GM19193 (cell line): Measurements from ENCODE around the gene RAET1L.

Experiments
- POLR2A ChIP-seq: IDR thresholded peaks from 4 replicates; pipeline ENCODE4 v1.6.1; 2011; ENCODE audit not compliant: insufficient read depth, insufficient read length; ENCODE audit errors: extremely low read depth

Gene RAET1L

DNA sequence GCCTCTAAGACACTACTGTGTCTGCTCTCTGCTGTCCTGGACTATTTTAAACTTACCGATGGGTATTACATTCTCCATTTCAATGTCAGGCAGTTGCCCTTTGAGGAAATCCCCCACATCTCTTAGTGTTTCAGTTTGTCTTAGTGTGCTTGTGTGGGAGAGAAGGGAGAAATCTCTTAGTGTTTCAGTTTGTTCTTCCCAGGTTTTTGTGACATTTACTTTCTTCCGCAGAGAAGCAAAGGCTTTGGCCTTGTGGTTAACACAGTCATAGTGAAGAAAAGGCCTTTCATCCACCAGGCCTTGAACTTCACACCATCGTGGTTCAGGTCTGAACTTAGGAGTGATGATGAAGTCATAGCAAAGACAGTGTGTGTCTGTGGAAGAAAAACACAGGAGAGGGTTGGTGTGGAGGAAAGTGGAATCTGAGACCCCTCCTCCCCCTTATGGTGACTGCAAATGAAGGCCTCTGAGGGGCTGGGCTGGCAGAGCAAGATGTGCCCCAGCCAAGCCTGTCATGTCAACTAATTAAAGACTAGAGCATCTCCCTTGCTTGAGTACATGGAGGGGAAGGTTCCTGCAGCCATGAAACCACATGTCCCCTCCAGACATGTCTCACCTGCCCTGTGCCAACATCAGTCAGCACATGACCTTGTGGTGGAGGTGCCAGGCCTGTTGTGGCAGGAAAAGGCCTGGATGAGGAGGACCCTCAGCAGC is 23.9 kb downstream of the RAET1L start:
- TF ChIP-seq POLR2A, result no peak

DNA sequence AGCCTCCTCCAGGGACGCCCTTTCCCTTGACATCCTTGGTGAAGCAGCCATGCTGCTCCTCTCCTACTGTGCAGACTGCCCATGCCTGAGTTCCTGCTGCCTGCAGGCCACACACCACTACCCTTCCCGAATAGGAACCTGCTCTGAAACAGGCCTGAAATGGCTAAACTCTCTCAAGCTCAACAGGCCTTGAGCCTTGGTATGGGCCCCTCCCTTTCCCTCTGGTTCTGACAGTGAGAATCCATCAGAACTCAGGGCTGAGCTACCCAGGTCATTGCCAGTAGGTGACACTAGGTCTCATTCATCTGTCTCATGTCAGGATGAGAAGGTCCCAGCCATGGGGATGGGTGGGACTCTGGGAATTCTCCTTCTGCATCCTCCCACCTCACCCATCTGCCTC is 25.7 kb downstream of the RAET1L start:
- no peak for TF ChIP-seq POLR2A

DNA sequence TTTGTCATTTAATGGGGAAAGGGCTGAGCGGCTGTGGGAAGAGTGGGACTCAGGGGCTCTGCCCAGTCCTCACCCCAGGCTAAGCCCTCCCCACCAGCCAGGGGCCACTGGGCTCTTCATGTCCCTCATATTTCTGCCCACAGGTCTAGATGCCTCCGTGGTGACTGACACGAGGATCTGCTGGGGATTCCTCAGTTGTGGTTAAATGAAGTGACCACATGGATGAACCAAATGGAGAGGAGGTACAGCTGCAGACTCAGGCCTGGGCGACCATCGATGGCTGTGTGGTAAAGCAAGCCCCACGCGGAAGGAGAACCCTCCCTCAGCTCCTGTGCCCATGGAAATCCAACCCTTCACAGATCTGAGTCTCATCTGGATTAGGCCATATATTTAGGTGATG is 29.4 kb downstream of the RAET1L start:
- TF ChIP-seq POLR2A, result no peak

DNA sequence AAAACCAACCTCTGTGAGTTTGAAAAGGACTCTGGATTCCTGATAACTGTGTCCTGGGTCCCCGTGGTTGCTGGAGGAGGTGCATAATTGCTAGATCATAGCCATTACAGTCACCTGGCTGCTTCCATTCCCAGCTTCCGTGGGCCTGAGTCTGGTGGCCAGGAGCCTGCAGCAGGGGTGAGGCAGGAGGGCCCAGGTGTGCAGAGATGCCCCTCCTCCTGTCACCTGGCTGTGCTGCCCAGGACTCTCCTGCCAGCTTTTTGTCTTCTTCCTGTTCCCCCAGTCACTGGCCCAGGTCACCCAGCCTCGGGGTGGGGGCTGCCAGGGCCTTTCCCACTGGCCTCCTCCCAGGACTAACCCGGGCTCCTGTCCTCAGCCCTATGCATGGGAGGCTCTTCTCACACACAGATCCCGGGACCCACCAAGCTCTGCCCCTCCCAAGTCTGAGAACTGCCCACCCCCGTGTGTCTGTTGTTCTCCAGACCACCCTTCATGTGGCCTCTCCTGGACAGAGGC is 30.0 kb downstream of the RAET1L start:
- no peak for TF ChIP-seq POLR2A

DNA sequence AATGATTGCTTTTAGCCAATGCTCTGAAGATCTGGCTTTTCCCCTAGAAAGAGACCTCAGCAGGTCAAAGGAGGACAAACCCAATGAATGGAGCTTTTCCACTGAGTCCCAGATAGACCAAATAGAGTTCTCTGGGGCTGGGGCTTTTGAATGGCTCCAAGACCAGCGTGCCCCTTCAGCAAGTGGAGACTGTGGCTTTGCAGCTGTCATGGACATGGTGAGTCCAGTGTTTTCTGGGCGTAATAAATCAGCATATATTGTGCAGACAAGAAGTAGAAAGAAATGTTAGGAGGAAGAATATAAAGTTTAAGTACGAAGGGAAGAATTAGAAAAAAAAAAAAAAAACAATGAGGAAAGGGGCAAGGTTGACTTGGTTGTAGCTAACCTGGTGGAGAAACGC is 33.5 kb downstream of the RAET1L start:
- TF ChIP-seq POLR2A, result no peak

DNA sequence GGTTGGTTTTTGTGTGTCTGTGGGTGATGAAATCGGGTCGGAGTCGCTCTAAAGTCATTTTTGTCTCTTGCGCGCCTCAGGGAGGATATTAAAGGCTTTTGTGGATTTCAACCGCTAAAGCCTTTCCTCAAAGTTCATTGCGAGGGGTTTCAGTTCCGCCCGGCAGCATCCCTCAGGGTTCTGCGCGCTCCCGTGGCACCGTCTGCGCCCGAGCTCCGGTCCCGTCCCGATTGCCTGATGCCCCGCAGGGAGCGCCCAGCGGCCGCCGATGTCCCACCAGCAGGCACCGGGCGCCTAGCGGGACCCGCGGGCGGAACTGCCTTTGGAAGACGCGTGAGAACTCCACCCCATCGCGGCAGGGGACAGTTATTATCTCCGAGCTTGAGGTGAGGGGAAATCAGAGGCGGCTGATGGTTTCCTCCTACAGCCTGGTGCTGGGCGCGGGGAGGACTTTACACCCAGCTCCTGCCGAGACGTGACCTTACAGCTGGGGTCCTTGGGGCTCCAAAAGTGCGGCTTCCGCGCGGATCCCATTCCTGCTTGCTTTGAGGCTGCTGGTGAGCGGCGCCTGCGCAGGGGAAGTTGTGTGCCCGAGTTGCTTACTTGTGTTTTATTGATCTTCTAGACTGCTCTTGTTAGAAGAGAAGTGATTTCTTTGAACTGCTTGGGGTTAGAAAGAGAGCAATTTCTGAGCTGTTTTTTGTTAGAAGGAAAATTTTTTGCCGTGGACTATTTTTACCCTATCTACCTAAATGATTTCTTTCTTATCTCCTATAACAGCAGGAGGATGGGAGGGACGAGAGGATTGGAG is 34.5 kb downstream of the RAET1L start:
- no peak for TF ChIP-seq POLR2A

GRCh38 chr6:149990212-149990660 is 35.1 kb downstream of the RAET1L start:
- no peak for TF ChIP-seq POLR2A

DNA sequence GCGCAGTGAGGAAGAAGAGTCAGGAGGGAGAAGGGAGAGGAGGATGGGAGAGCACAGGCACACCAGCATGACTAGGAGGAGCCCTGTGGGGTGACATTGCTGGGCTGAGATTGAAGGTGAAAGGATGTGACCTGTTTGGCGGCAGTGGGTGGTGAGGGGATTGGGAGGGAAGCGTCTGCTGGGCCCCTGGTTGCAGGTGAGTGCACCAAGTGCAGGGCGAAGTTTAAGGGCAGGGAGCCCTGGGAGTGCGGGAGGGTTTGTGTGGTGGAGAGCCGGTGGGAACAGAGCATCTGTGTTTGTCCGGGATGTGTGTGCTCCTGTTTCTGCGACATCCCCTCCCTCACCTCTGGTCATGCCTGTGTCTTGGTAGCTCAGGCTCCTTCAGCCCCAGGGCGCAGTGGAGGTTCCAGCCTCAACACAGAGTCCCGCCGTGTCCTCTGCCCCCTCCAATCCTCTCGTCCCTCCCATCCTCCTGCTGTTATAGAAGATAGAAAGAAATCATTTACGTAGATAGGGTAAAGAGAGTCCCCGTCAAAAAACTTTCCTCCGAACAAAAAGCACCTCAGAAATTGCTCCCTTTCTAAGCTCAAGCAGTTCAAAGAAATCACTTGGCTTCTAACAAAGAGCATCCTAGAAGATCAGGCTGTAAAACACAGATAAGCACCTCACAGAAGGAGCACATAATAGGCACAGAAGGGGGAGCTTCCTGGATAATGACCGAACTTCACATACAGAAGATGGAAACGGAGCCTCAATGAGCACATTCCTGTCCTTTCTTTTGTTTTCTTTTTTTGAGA is 36.6 kb downstream of the RAET1L start:
- TF ChIP-seq POLR2A, result no peak

DNA sequence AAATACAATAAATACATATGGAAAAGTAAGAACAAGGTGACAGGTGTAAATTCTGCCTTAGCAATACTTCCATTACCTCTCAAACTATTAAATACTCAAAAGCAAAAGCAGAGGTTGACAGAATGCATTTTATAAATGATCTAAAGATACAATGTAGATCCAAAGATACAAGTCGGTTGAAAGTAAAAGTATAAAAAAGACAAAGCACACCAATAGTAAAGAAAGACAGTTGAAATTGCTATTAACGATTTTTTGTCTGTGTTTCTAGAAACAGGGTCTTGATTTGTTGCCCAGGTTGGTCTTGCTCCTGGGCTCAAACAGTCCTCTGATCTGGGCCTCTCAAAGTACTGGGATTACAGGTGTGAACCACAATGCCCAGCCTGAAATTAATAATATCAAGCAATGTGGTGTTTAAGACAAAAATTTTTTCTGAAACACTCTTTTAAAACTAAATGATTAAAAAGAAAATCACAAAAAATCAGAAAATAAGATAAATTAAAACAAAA is 37.7 kb downstream of the RAET1L start:
- TF ChIP-seq POLR2A, result no peak

GRCh38 chr6:149985481-149985937 is 39.8 kb downstream of the RAET1L start:
- TF ChIP-seq POLR2A, result no peak

DNA sequence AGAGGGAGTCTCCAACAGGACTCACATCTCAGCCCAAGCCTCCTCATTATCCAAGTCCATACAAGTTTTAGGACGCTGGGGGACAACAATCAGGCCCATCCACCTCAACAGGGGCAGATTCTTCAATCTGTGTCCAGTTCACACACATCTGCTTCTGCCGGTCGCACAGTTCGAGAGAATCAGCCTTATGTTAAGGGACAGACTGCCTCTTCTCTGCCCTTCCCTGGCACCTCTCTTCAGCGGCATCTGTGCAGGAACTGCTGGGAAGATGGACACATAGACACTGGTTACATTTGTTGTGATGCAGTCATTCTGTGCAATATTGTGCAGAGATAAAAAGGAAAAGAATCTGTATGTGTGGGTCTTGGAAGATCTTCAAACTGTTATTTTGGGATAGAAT is 40.6 kb downstream of the RAET1L start:
- no peak for TF ChIP-seq POLR2A

DNA sequence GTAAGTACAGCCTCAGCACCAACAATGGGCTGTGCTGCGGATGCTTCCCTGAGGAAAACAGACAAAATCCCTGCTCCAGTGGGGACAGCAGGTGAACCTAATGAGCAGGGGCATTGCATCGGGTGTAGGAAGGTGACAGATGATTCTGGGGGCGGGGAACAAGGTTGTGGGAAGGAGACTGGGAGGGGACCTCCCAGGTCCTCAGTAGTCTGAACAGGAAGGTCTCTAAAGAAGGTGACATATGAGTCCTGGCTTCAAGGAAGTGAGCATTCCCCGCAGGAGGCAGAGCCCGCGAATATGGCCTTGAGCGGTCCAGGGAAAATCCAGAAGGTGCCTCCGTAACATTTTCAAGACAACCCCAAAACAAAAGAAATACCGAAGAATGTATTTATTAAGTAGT is 42.2 kb downstream of the RAET1L start:
- no peak for TF ChIP-seq POLR2A

- no peak for TF ChIP-seq POLR2A
These were observed 46.0 kb downstream of the RAET1L start for GRCh38 chr6:149979293-149979692.

DNA sequence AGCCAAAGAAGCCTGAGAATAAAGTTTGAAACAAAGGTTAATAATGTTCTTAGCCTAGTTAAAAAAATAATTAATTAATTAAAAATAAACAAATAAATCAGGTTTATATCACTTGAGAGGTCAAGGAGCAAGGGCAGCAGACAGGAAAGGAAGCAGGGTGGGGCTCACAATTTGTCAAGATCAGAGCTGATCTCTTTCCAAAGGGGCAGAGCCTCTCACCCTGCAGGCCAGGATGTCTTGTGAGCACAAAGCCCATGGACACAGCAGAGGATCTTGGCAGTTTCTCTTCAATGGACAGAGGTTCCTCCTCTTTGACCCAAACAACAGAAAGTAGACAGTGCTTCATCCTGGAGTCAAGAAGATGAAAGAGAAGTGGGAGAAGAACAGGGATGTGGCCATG is 46.7 kb downstream of the RAET1L start:
- TF ChIP-seq POLR2A, result no peak

DNA sequence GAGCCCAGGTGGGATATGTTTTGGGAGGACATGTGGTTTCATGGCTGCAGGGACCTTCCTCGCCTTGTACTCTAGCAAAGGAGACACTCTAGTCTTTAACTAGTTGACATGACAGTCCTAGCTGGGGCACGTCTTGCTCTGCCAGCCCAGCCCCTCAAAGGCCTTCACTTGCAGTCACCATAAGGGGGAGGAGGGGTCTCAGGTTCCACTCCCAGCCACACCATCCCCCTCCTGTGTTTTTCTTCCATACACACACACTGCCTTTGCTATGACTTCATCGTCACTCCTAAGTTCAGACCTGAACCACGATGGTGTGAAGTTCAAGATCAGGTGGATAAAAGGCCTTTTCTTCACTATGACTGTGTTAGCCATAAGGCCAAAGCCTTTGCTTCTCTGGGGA is 48.1 kb downstream of the RAET1L start:
- TF ChIP-seq POLR2A, result no peak
